Measurements from ENCODE around the gene OGT.
A peak's percentile ranks its signal among the peaks of the same experiment; 100 is the strongest.

OGT gene

GRCh38 chrX:71532078-71532752 lies 689 bp upstream of the OGT start:
- no peak for TF ChIP-seq CTCF (conservative IDR thresholded peaks at IDR 0.05; ENCODE audit: low read length)
- peak; percentile 48 for DNase-seq (ENCODE audit: low read depth)
- peak overlapping the region; percentile 61 for H3K4me3 ChIP-seq (ENCODE audit: low read length)

- no peak for DNase-seq (ENCODE audit: low read depth)
- no peak for TF ChIP-seq CTCF (conservative IDR thresholded peaks at IDR 0.05; ENCODE audit: low read length)
- peak overlapping the region; percentile 93 for H3K4me3 ChIP-seq (ENCODE audit: low read length)
Measured at GRCh38 chrX:71533516-71533850, 579 bp downstream of the OGT start.

- peak; percentile 49 for DNase-seq (ENCODE audit: low read depth)
- TF ChIP-seq CTCF (conservative IDR thresholded peaks at IDR 0.05; ENCODE audit: low read length), result no peak
- peak overlapping the region; percentile 93 for H3K4me3 ChIP-seq (ENCODE audit: low read length)
Measured at GRCh38 chrX:71533851-71534561, 1.1 kb downstream of the OGT start.

- DNase-seq (ENCODE audit: low read depth), result no peak
- no peak for TF ChIP-seq CTCF (conservative IDR thresholded peaks at IDR 0.05; ENCODE audit: low read length)
- H3K4me3 ChIP-seq (ENCODE audit: low read length), result peak overlapping the region; percentile 93
Measured at GRCh38 chrX:71534773-71535544, 2.1 kb downstream of the OGT start.

- peak overlapping the region; percentile 93 for H3K4me3 ChIP-seq (ENCODE audit: low read length)
- TF ChIP-seq CTCF (conservative IDR thresholded peaks at IDR 0.05; ENCODE audit: low read length), result no peak
- DNase-seq (ENCODE audit: low read depth), result no peak
Measured at GRCh38 chrX:71536285-71536684, 3.4 kb downstream of the OGT start.

GRCh38 chrX:71537743-71538142 lies 4.8 kb downstream of the OGT start:
- no peak overlapping the region for H3K4me3 ChIP-seq (ENCODE audit: low read length)
- DNase-seq (ENCODE audit: low read depth), result no peak

More at GRCh38 chrX:71537743-71538142, 4.8 kb downstream of the OGT start:
- no peak for TF ChIP-seq CTCF (conservative IDR thresholded peaks at IDR 0.05; ENCODE audit: low read length)

Measured in AG10803 (cell line).